Ovary (tissue), 3 donors: ENCODE results near the gene RGPD5.
"Not testable (repeated sequence)": the region's sequence is repeated elsewhere in the genome, so short reads cannot be mapped to it uniquely, and the experiment has no call there.

Experiments used
- CTCF ChIP-seq, 3 donors: fragments of 450-650 bp in 2 of 3; fragments of 200-600 bp in 1 of 3; IDR thresholded peaks; one replicate each; pipeline versions ENCODE4 v1.5.1 to v1.8.0; 2016 to 2022; ENCODE audit warnings: antibody characterized with exemption in 3 of 3, mild to moderate bottlenecking in 1 of 3
- EP300 ChIP-seq: sonication (generic); formaldehyde crosslinking; IDR thresholded peaks from one replicate; pipeline ENCODE4 v1.6.1; 2017; ENCODE audit warnings: antibody characterized with exemption
- POLR2A ChIP-seq: fragments of 450-650 bp; IDR thresholded peaks from one replicate; pipeline ENCODE4 v1.6.1; 2017; ENCODE audit warnings: antibody characterized with exemption, mild to moderate bottlenecking, moderate library complexity
- donor health status: DM: no; HTN: no; CAD: no.

GRCh38 chr2:109893736-109894135, 99.6 kb downstream of the RGPD5 start:
- TF ChIP-seq POLR2A; CTCF (IDR thresholded peaks at IDR 0.05); EP300: not testable (repeated sequence)
